HG03025 (cell line): ENCODE results near the gene UNC45A.
"Not testable (repeated sequence)": the region's sequence is repeated elsewhere in the genome, so short reads cannot be mapped to it uniquely, and the experiment has no call there.

Experiments used
- ATAC-seq: cut with Tn5 transposase; IDR thresholded peaks from one replicate; pipeline ENCODE4 v1.9.1; 2021; ENCODE audit warnings: mild to moderate bottlenecking, moderate library complexity; ENCODE audit not compliant: unreplicated experiment, low FRiP score

Gene UNC45A

GRCh38 chr15:90915808-90916440 lies 19.2 kb upstream of the UNC45A start:
- no peak for ATAC-seq

DNA sequence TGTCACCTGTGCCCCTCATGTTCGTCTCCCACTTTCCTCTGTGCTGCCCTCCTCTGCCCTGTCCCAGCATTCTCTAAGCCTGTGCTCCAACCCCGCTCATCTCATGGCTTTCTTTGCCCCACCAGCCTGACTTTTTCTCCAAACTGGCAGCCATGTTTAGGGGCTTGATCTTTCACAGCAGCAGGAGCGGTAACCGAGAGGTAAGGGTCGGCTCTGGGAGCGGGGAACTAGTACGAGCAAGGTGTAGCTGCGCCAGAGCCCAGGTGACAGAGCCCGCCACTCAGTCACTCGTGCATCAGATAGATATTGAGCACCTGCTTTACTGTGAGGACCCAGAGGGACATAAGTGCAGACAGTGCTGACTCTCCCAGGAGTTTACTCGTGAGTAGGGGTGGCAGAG lies 18.6 kb upstream of the UNC45A start:
- no peak for ATAC-seq

GRCh38 chr15:90917569-90917968 lies 17.5 kb upstream of the UNC45A start:
- ATAC-seq = no peak

- no peak for ATAC-seq
Measured at GRCh38 chr15:90918034-90918788, 16.9 kb upstream of the UNC45A start.

DNA sequence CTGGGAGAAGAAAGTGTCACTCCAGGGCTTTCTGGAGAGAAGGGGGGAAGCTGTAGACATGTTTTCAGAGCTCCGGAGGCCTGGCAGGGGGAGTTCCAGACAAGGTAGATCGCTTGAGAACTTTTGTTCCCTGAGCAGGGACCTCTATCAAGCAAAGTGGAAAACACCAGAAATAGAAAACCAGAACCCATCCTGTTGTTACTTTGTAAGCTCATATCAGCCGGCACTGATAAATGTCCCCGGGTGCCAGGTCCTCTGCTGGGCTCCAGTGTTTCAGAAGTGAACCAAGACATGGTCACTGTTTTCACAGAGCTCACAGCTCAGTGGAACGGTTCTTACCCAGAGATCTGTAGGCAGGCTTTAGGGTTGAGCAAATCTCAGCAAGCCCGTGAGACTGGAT lies 16.2 kb upstream of the UNC45A start:
- no peak for ATAC-seq

DNA sequence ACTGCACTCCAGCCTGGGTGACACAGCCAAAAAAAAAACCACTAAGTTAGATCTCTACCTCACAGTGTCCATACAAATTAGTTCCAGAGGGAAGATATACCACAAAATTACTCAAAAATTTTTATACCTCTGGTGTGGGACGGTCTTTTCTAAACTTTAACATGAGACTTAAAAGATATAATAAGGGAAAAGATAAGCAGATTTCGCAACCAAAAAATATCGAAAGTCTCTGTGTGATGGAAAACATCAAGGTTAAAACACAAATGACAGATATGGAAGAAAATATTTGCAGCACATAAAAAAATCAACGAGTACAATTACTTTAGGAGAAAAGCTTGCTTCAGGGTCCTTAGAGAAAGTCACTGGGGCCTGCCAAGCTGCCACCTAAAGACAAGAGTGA lies 13.2 kb upstream of the UNC45A start:
- no peak for ATAC-seq

DNA sequence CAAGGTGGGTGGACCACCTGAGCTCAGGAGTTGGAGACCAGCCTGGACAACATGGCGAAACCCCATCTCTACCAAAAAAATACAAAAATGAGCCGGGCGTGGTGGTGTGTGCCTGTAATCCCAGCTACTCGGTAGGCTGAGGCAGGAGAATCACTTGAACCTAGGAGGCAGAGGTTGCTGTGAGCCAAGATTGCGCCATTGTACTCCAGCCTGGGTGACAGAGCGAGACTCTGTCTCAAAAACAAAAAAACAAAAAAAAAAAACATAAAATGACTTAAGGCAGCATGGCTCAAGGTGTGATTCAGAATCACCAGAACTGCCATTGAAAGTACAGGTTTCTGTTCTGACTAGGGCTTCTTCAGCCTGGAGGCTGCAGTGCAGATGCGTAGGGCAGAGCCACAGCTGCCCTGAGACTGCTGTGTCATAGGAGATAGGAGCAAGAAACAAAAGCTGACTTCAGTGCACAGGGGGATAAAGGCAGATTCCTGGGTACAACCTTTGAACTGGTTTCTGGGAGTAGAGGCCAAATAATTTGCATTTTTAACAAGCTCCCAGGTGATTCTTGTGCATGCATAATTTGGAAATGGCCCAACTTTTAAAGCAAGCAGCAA lies 12.3 kb upstream of the UNC45A start:
- peak; percentile 86 for ATAC-seq

DNA sequence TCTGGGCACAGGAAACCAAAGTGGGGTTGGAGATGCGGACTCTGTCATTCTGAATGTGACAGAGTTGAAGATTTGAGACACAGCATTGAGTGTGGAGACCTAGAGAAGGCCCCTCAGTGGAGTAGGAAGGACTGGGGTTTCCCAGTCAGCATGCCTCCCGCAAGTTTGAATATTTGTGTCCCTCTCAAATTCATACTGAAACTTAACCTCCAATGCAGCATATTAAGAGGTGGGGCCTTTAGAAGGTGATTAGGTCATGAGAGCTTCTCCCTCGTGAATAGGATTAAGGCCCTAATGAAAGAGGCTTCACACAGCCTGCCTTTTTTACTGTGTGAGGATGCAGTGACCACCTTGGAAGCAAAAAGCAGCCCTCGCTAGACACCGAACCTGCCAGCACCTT lies 10.7 kb upstream of the UNC45A start:
- no peak for ATAC-seq

DNA sequence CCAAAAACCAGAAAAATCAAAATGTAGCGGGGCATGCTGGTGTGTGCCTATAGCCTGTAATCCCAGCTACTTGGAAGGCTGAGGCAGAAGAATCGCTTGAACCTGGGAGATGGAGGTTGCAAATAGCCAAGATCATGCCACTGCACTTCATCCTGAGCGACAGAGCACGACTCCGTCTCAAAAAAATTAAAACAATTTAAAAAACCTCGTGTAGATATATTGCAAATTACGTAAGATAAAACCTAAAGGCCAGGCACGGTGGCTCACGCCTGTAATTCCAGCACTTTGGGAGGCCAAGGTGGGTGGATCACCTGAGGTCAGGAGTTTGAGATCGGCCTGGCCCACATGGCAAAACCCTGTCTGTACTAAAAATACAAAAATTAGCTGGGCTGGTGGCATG lies 8.3 kb upstream of the UNC45A start:
- not testable (repeated sequence) for ATAC-seq

DNA sequence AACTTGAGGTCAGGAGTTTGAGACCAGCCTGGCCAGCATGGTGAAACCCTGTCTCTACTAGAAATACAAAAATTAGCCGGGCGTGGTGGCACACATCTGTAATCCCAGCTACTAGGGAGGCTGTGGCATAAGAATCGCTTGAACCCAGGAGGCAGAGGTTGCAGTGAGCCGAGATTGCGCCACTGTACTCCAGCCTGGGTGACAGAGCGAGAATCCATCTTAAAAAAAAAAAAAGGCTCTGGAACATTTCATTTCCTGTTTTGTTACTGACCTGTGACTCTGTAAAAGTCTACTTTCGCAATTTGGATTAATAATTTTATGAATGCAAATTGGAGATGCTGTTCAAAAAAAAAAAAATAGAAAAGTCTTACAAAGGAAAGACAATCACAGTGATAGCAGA lies 7.0 kb upstream of the UNC45A start:
- ATAC-seq = not testable (repeated sequence)

DNA sequence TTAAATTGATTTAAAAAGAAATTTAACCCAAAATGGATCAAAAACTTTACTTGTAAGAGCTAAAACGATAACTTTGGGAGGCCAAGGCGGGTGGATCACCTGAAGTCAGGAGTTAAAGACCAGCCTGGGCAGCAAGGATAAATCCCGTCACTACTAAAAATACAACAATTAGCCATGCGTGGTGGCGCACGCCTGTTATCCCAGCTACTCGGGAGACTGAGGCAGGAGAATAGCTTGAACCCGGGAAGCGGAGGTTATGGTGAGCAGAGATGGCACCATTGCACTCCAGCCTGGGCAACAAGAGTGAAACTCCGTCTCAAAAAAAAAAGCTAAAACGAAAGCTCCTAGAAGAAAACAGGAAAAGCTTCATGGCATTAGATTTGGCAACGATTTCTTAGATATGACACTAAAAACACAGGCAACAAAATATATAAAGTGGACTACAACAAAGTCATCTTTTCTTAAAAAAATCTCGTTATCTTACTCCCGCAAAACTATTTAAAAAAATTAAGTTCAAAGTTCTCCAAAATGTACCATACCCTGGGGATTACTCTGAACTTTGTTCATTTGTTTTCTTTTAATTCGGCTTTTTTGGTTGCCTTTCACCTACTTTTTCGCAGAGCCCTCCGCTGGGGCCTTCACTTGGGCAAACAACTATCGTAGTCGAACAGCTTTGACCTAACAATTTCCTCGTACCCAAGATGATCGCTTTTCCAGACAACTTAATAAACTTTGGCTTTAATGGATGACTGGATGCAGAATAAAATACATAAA lies 5.7 kb upstream of the UNC45A start:
- ATAC-seq = no peak

GRCh38 chr15:90930861-90931574 lies 4.1 kb upstream of the UNC45A start:
- no peak for ATAC-seq

DNA sequence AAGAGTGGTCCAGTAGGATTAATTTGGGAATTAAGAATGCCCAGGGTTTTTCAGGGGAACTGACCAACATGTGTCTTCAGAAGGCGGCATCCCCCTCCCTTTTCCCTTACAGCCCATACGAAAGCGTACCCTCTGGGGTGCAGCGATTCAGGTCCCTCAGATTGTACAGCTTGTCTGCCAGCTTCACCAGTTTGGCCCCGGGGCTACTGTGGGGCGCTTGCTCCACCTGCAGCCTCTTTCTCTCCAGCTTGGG lies 3.6 kb upstream of the UNC45A start:
- ATAC-seq = no peak

- peak; percentile 40 for ATAC-seq
Measured at GRCh38 chr15:90931828-90932659, 3.0 kb upstream of the UNC45A start, which contains the start of gene HDDC3. Gene HDDC3 (minus strand): TSS chr15:90932549. CDS start chr15:90932540, 9 bp downstream.

DNA sequence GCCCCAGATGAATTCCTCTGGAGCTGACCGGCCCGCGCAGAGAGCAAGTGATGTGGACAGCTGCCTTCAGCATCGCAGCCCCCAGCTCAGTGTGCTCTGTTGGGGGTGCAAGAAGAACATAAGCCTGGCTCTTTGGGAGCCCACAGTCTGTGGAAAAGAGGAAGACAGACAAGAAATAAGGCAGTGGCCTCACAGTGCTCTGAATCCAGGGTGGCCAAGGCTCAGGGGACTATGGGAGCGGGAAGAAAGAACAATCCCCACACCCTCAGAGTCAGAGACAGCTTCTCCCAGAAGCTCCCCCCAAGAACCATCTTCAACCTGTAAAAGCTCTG lies 2.5 kb upstream of the UNC45A start:
- no peak for ATAC-seq

GRCh38 chr15:90933301-90933700 lies 1.8 kb upstream of the UNC45A start:
- no peak for ATAC-seq

GRCh38 chr15:90934256-90934948 lies 683 bp upstream of the UNC45A start:
- ATAC-seq = peak; percentile 34

DNA sequence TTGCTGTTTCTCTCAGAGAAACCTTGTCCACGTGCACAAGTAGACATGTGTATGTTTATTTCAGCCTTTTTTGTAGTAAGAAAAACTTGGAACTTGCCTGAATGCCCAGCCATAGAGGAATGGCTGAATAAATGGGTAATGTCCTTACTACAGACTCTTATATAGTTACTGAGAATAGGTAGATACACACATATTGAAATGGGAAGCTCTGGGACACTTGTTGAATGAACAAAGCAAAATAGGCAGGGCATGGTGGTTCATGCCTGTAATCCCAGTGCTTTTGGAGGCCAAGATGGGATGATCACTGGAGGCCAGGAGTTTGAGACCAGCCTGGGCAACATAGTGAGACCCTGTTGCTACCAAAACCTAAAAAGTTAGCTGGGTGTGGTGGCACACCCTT lies 1.7 kb downstream of the UNC45A start:
- no peak for ATAC-seq

DNA sequence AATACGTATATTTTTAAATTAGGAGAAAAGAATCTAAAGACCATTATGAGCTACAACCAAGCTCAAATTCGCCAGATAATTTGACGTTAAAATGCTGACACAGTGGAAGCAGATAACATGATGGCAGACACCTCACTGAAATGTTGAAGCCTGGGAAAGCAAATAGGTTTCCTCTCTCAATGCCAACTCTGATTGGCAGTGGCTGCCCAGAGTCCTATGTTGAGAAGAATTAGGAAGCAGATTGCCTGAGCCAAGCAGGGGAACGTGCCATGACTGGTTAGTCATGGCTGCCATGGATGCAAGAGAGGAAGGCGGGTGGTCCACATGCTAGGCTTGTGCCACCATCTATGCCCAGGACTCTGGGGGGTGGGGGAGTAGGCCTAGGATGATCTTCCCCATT lies 3.2 kb downstream of the UNC45A start:
- no peak for ATAC-seq
